Gastrocnemius medialis (tissue), 4 donors: ENCODE measurements around the gene ADCY7.

Experiments used
- POLR2A ChIP-seq, 2 donors: fragments of 450-650 bp; IDR thresholded peaks; one replicate each; pipeline ENCODE4 v1.6.1; 2017; ENCODE audit warnings: antibody characterized with exemption in 2 of 2, mild to moderate bottlenecking in 2 of 2, moderate library complexity in 2 of 2
- TF ChIP-seq, protein P1 (sequence below), 5 experiments: fragments of 450-650 bp in 3 of 5; fragments of 200-600 bp in 2 of 5; sonication (generic) in 2 of 5; IDR thresholded peaks in 4 of 5; conservative IDR thresholded peaks in 1 of 5; 1 replicate in 4 of 5; 2 replicates in 1 of 5; pipeline ENCODE4 v1.5.1; 2016 to 2019; ENCODE audit warnings: antibody characterized with exemption in 5 of 5, mild to moderate bottlenecking in 3 of 5, moderate library complexity in 3 of 5

DNA sequence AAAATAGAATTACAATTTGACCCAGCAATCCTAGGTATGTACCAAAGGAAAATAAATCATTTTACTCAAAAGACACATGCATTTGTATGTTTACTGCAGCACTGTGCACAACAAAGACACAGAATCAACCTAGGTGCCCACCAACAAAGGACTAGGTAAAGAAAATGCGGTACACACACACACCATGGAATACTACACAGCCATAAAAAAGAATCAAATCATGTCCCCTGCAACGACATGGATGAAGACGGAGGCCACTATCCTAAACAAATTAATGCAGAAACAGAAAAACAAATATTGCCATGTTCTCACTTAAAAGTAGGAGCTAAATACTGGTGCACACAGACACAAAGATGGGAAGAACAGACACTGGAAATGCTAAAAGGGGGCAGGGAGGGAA, 66.2 kb downstream of the ADCY7 start:
- TF ChIP-seq, protein P1, sequence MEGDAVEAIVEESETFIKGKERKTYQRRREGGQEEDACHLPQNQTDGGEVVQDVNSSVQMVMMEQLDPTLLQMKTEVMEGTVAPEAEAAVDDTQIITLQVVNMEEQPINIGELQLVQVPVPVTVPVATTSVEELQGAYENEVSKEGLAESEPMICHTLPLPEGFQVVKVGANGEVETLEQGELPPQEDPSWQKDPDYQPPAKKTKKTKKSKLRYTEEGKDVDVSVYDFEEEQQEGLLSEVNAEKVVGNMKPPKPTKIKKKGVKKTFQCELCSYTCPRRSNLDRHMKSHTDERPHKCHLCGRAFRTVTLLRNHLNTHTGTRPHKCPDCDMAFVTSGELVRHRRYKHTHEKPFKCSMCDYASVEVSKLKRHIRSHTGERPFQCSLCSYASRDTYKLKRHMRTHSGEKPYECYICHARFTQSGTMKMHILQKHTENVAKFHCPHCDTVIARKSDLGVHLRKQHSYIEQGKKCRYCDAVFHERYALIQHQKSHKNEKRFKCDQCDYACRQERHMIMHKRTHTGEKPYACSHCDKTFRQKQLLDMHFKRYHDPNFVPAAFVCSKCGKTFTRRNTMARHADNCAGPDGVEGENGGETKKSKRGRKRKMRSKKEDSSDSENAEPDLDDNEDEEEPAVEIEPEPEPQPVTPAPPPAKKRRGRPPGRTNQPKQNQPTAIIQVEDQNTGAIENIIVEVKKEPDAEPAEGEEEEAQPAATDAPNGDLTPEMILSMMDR (IDR thresholded peaks at IDR 0.05 in 4 of 5, conservative IDR thresholded peaks at IDR 0.05 in 1 of 5): no peak
- TF ChIP-seq POLR2A (IDR thresholded peaks at IDR 0.05): no peak
